Medulla oblongata (tissue), 1 donor: Measurements from ENCODE around the gene CABLES1.

Experiments
- DNase-seq: peaks from one replicate; pipeline ENCODE4 v3.0.0-alpha.2; 2015; ENCODE audit errors: extremely low spot score

The CABLES1 gene

GRCh38 chr18:23166891-23167541, 31.7 kb downstream of the CABLES1 start:
- no peak for DNase-seq

GRCh38 chr18:23169673-23170044, 34.4 kb downstream of the CABLES1 start:
- no peak for DNase-seq

- DNase-seq: no peak
These were observed 34.9 kb downstream of the CABLES1 start for GRCh38 chr18:23170137-23170536.

- DNase-seq: no peak
These were observed 36.4 kb downstream of the CABLES1 start for GRCh38 chr18:23171581-23172156.

GRCh38 chr18:23172591-23173380, 37.5 kb downstream of the CABLES1 start:
- no peak for DNase-seq

- DNase-seq: no peak
These were observed 38.6 kb downstream of the CABLES1 start for GRCh38 chr18:23173912-23174311.

GRCh38 chr18:23176701-23177432, 41.6 kb downstream of the CABLES1 start:
- DNase-seq: no peak

GRCh38 chr18:23177433-23178072, 42.3 kb downstream of the CABLES1 start:
- DNase-seq: no peak

GRCh38 chr18:23178201-23178600, 42.9 kb downstream of the CABLES1 start:
- no peak for DNase-seq

GRCh38 chr18:23178661-23179081, 43.4 kb downstream of the CABLES1 start:
- no peak for DNase-seq

- no peak for DNase-seq
These were observed 44.1 kb downstream of the CABLES1 start for GRCh38 chr18:23179416-23179815.

GRCh38 chr18:23181547-23181946, 46.3 kb downstream of the CABLES1 start:
- no peak for DNase-seq

GRCh38 chr18:23182606-23183005, 47.3 kb downstream of the CABLES1 start:
- DNase-seq: no peak

GRCh38 chr18:23183411-23184150, 48.3 kb downstream of the CABLES1 start:
- no peak for DNase-seq

GRCh38 chr18:23186781-23187180, 51.5 kb downstream of the CABLES1 start:
- no peak for DNase-seq

- no peak for DNase-seq
These were observed 52.9 kb downstream of the CABLES1 start for GRCh38 chr18:23188068-23188760.

GRCh38 chr18:23189099-23189498, 53.8 kb downstream of the CABLES1 start:
- DNase-seq: no peak

- DNase-seq: no peak
These were observed 54.7 kb downstream of the CABLES1 start for GRCh38 chr18:23189768-23190661.

- no peak for DNase-seq
These were observed 55.9 kb downstream of the CABLES1 start for GRCh38 chr18:23191232-23191631.
